ENCODE results near the gene LDB3. TPM values are rescaled to one million over a fixed set of nuclear protein-coding genes. Genes with fewer than 3 reads are reported as not detected.
"Not testable (repeated sequence)": the region's sequence is repeated elsewhere in the genome, so short reads cannot be mapped to it uniquely, and the experiment has no call there.

LDB3 gene
- total and polyA plus RNA-seq, 9 of the 15 experiments (the other 6 are each of a cell fraction or from before 2014, with no cell fraction given) = 0.03 TPM; not detected in 8

DNA sequence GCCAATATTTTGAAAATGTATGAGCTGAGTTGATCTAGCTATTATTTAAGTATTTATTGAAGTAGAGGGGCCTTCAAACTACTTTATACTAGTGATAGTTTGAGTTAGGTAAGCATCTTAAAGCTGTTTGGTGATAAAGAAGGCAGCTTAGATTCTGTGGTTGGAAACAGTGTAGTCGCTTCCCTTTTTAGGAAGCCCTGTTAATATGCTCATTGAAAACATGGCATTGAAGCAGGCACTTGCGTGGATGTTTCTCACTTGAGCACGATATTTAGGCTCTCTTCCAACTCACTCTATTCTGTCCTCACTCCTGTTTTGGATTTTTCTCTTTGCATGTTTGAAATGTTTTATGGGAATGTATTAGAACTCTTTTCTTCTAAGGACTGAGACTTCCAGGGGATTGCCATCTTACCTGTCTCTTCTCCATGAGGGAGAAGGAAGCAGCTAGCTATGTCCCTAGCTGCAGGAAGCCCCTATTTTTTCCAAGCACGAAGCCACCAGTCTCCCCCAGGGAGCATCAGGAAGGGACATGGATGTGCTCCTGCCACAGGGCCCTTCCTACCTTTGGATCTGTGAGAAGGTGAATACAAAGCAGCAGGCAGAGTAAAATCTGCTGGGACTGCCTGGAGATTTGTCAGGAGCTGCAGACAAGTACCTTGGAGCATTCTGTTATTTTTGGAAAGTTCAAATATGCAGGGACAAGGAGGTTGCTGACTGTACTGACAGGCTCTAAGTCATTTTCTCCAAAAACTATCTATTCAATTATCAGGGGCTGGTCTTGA lies 66.1 kb downstream of the LDB3 start (continued):
- TF ChIP-seq, protein P1, sequence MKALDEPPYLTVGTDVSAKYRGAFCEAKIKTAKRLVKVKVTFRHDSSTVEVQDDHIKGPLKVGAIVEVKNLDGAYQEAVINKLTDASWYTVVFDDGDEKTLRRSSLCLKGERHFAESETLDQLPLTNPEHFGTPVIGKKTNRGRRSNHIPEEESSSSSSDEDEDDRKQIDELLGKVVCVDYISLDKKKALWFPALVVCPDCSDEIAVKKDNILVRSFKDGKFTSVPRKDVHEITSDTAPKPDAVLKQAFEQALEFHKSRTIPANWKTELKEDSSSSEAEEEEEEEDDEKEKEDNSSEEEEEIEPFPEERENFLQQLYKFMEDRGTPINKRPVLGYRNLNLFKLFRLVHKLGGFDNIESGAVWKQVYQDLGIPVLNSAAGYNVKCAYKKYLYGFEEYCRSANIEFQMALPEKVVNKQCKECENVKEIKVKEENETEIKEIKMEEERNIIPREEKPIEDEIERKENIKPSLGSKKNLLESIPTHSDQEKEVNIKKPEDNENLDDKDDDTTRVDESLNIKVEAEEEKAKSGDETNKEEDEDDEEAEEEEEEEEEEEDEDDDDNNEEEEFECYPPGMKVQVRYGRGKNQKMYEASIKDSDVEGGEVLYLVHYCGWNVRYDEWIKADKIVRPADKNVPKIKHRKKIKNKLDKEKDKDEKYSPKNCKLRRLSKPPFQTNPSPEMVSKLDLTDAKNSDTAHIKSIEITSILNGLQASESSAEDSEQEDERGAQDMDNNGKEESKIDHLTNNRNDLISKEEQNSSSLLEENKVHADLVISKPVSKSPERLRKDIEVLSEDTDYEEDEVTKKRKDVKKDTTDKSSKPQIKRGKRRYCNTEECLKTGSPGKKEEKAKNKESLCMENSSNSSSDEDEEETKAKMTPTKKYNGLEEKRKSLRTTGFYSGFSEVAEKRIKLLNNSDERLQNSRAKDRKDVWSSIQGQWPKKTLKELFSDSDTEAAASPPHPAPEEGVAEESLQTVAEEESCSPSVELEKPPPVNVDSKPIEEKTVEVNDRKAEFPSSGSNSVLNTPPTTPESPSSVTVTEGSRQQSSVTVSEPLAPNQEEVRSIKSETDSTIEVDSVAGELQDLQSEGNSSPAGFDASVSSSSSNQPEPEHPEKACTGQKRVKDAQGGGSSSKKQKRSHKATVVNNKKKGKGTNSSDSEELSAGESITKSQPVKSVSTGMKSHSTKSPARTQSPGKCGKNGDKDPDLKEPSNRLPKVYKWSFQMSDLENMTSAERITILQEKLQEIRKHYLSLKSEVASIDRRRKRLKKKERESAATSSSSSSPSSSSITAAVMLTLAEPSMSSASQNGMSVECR (CRISPR knock-in tag; IDR thresholded peaks at IDR 0.05) = no peak
- TF ChIP-seq, protein P2, sequence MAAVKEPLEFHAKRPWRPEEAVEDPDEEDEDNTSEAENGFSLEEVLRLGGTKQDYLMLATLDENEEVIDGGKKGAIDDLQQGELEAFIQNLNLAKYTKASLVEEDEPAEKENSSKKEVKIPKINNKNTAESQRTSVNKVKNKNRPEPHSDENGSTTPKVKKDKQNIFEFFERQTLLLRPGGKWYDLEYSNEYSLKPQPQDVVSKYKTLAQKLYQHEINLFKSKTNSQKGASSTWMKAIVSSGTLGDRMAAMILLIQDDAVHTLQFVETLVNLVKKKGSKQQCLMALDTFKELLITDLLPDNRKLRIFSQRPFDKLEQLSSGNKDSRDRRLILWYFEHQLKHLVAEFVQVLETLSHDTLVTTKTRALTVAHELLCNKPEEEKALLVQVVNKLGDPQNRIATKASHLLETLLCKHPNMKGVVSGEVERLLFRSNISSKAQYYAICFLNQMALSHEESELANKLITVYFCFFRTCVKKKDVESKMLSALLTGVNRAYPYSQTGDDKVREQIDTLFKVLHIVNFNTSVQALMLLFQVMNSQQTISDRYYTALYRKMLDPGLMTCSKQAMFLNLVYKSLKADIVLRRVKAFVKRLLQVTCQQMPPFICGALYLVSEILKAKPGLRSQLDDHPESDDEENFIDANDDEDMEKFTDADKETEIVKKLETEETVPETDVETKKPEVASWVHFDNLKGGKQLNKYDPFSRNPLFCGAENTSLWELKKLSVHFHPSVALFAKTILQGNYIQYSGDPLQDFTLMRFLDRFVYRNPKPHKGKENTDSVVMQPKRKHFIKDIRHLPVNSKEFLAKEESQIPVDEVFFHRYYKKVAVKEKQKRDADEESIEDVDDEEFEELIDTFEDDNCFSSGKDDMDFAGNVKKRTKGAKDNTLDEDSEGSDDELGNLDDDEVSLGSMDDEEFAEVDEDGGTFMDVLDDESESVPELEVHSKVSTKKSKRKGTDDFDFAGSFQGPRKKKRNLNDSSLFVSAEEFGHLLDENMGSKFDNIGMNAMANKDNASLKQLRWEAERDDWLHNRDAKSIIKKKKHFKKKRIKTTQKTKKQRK (IDR thresholded peaks at IDR 0.05; ENCODE audit: borderline replicate concordance, low read depth, low read length) = no peak

DNA sequence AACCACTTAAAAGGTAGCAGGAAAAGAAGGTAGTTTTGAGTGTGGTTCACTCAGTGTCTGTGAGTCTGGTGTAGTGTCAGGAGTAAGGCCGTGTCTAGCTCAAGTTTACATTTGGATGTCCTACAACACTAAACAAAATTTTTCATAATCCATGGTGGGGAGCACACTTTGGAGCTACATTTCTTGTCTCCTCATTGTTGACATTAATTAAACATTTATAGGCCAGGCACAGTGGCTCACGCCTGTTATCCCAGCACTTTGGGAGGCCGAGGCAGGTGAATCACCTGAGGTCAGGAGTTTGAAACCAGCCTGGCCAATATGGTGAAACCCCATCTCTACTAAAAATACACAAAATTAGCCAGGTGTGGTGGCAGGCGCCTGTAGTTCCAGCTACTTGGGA lies 67.0 kb downstream of the LDB3 start:
- H3K9ac ChIP-seq (ENCODE audit: insufficient read depth in 1 of 2, low read depth in 2 of 2, low read length in 2 of 2); H3K36me3 ChIP-seq (ENCODE audit: control insufficient read depth, insufficient read depth, low read length); H3K79me2 ChIP-seq (ENCODE audit: control insufficient read depth, insufficient read depth, low read length); POLR2A ChIA-PET; FAIRE-seq; H3K4me1 ChIP-seq (replicated peaks in 1 of 2; ENCODE audit: control insufficient read depth in 2 of 2, insufficient read depth in 2 of 2, low read length in 2 of 2); BruUV-seq (replicated peaks); H3K9me1 ChIP-seq (ENCODE audit: control insufficient read depth, insufficient read depth, low read length); H2AFZ ChIP-seq (ENCODE audit: low read depth, low read length); CTCF ChIA-PET (ENCODE audit: low intra/inter-chr PET ratio); H3K4me3 ChIP-seq; intact Hi-C loops (cut with micrococcal nuclease); H3K4me2 ChIP-seq (ENCODE audit: insufficient read depth, low read length); H3K9me3 ChIP-seq (replicated peaks; ENCODE audit: control insufficient read depth, insufficient read depth, low read depth, low read length); DNase-seq (ENCODE audit: extremely low read depth in 1 of 4, low spot score in 3 of 4); ATAC-seq; H4K20me1 ChIP-seq (replicated peaks; ENCODE audit: control insufficient read depth, insufficient read depth, low read length); H3K27me3 ChIP-seq (ENCODE audit: control insufficient read depth in 2 of 2, insufficient read depth in 2 of 2, low read length in 2 of 2); in situ Hi-C loops (cut with MboI); H3K27ac ChIP-seq (ENCODE audit: extremely low read depth, low read depth, low read length): not testable (repeated sequence)
- WGBS (ENCODE audit: insufficient coverage, low coverage, missing lambda C conversion rate) = 65% methylated on average over 4 of the region's 4 CpGs
